Stimulated activated CD4-positive, alpha-beta T cell treated with anti-CD3 and anti-CD28 coated beads, Interleukin-15, amount 100 ng/mL, for 24 hours (primary cell): ENCODE data around the gene DGKB.

Experiments
- DNase-seq: peaks from one replicate; pipeline ENCODE4 v3.0.0-alpha.2; 2020

The DGKB gene

GRCh38 chr7:14438366-14438765, 464.2 kb downstream of the DGKB start:
- no peak for DNase-seq

GRCh38 chr7:14436878-14437277, 465.7 kb downstream of the DGKB start:
- no peak for DNase-seq

- no peak for DNase-seq
Observed at GRCh38 chr7:14432924-14433323, 469.6 kb downstream of the DGKB start.

- no peak for DNase-seq
Observed at GRCh38 chr7:14430926-14431325, 471.6 kb downstream of the DGKB start.

GRCh38 chr7:14425559-14425958, 477.0 kb downstream of the DGKB start:
- no peak for DNase-seq

- DNase-seq, result no peak
Observed at GRCh38 chr7:14424675-14425074, 477.9 kb downstream of the DGKB start.

- DNase-seq, result no peak
Observed at GRCh38 chr7:14420768-14421167, 481.8 kb downstream of the DGKB start.

- no peak for DNase-seq
Observed at GRCh38 chr7:14419531-14419930, 483.0 kb downstream of the DGKB start.

GRCh38 chr7:14418633-14419032, 483.9 kb downstream of the DGKB start:
- DNase-seq, result no peak

- no peak for DNase-seq
Observed at GRCh38 chr7:14414274-14414986, 488.1 kb downstream of the DGKB start.

GRCh38 chr7:14407246-14408015, 495.1 kb downstream of the DGKB start:
- no peak for DNase-seq

- no peak for DNase-seq
Observed at GRCh38 chr7:14403587-14403986, 499.0 kb downstream of the DGKB start.

- no peak for DNase-seq
Observed at GRCh38 chr7:14400271-14400670, 502.3 kb downstream of the DGKB start.

- DNase-seq, result no peak
Observed at GRCh38 chr7:14398526-14398925, 504.0 kb downstream of the DGKB start.

GRCh38 chr7:14395860-14396259, 506.7 kb downstream of the DGKB start:
- no peak for DNase-seq

- no peak for DNase-seq
Observed at GRCh38 chr7:14394786-14395185, 507.8 kb downstream of the DGKB start.

GRCh38 chr7:14389595-14389994, 513.0 kb downstream of the DGKB start:
- no peak for DNase-seq

GRCh38 chr7:14389181-14389591, 513.4 kb downstream of the DGKB start:
- no peak for DNase-seq

- no peak for DNase-seq
Observed at GRCh38 chr7:14385074-14385473, 517.5 kb downstream of the DGKB start.

GRCh38 chr7:14381936-14382335, 520.6 kb downstream of the DGKB start:
- DNase-seq, result no peak

GRCh38 chr7:14381306-14381705, 521.2 kb downstream of the DGKB start:
- DNase-seq, result no peak

- no peak for DNase-seq
Observed at GRCh38 chr7:14380881-14381280, 521.7 kb downstream of the DGKB start.

- no peak for DNase-seq
Observed at GRCh38 chr7:14377646-14378266, 524.8 kb downstream of the DGKB start.

- DNase-seq, result no peak
Observed at GRCh38 chr7:14376711-14377110, 525.8 kb downstream of the DGKB start.
